HG02870 (cell line): ENCODE data around the gene BID.

Source experiments
- ATAC-seq: cut with Tn5 transposase; IDR thresholded peaks from one replicate; pipeline ENCODE4 v1.9.1; 2021; ENCODE audit warnings: mild to moderate bottlenecking, moderate library complexity; ENCODE audit not compliant: unreplicated experiment

Gene BID

GRCh38 chr22:17784776-17785175, 10.5 kb upstream of the BID start:
- ATAC-seq: no peak

GRCh38 chr22:17783773-17784480, 9.7 kb upstream of the BID start:
- ATAC-seq: no peak

GRCh38 chr22:17783312-17783711, 9.0 kb upstream of the BID start:
- ATAC-seq: no peak

GRCh38 chr22:17782621-17783020, 8.4 kb upstream of the BID start:
- ATAC-seq: no peak

DNA sequence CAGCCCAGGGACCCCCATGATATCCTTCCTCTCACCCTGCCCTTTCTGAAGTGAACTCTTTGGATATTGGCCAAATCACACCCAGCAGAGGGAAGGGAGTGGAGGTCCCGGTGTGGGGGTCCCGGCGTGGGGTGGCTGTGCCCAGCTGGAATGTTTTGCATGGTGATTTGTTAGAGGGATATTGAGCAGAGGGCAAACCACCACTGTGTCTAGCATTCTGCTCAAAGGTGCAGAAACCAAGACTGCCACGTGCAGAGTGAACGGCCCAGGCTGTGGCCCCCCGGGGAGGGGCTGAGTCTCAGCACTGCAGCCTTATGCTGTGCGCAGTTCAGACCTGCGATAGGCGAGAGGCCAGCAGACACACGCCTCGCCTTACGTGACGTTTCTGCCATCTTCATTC, 7.9 kb upstream of the BID start:
- no peak for ATAC-seq

- ATAC-seq: no peak
Observed at GRCh38 chr22:17781319-17782031, 7.2 kb upstream of the BID start.

GRCh38 chr22:17780741-17781318, 6.6 kb upstream of the BID start:
- no peak for ATAC-seq

- ATAC-seq: no peak
Observed at GRCh38 chr22:17780116-17780740, 6.0 kb upstream of the BID start.

GRCh38 chr22:17779286-17780115, 5.2 kb upstream of the BID start:
- peak; percentile 45 for ATAC-seq

DNA sequence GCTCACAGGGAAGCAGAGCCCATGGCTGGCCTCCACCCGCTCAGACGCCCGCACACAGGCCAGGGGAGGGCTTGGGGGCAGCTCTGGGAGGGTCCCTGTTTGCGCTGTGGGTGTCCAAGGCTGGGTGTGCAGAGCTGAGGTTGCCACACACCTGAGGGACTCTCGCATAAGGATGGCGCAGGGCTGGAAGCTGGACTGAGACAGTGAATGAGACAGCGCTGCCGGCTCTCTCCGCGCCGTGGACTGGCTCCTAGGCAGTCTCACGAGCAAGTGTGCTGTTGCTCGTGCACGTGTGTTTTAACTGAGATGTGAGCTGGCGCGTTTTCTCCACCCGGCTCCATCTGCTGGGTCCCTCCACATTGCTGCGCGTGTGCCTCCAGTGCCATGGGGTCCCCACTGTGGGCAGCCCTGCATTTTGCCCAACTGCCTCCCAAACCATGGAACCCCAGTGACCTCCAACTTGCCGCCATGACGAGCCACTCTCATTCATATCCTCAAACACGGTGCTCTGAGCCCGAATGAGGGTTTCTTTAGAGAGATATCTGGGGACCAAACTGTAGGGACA, 4.2 kb upstream of the BID start:
- no peak for ATAC-seq

DNA sequence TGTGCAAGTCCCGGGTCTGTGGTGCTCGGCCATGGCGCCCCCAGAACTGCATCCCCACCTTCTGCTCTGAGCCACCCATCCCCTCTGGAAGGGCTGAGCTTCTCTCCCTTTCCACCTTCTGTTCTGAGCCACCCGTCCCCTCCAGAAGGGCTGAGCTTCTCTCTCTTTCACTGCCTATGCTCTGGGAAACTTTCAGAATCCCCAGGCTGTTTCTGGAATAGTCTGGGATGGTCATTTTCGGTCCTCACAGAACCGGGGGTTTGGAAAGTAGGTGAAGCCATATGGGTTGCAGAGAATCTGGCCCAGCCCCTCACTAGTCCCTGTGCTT, 3.4 kb upstream of the BID start:
- no peak for ATAC-seq

- ATAC-seq: no peak
Observed at GRCh38 chr22:17777005-17777716, 2.9 kb upstream of the BID start.

DNA sequence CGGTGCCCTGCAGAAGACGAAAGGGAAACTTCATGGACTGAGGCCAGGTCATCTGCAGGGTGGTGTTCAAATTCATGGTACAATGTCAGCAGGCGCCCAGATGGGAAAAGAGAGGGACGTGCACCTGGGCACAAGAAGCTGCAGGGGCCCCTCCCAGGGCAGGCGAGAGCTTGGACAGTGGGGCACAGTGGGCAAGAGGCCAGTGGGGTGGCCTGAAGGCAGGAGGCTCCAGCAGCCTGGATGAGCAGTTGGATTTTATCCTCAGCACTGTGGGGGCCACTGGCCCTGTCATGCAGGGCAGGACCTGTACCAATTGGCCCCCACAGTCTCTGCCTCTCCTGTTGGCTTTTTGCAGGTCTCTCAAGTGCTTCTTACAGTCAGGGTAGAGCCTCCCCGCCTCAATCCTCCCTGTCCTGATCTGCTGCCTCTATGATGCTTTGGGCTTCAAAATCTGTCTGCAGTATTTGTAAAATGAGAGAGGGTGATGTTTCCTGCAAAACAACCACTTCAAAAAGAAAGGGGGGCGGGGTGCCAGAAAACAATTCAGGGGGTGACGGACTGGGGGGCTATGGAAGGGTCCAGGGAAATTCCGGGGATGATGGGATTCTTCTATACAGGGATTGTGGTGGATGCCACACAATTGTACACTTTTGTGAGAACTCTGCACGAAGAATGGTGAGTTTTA, 1.7 kb upstream of the BID start:
- ATAC-seq: no peak

GRCh38 chr22:17774926-17775685, 837 bp upstream of the BID start:
- ATAC-seq: no peak

DNA sequence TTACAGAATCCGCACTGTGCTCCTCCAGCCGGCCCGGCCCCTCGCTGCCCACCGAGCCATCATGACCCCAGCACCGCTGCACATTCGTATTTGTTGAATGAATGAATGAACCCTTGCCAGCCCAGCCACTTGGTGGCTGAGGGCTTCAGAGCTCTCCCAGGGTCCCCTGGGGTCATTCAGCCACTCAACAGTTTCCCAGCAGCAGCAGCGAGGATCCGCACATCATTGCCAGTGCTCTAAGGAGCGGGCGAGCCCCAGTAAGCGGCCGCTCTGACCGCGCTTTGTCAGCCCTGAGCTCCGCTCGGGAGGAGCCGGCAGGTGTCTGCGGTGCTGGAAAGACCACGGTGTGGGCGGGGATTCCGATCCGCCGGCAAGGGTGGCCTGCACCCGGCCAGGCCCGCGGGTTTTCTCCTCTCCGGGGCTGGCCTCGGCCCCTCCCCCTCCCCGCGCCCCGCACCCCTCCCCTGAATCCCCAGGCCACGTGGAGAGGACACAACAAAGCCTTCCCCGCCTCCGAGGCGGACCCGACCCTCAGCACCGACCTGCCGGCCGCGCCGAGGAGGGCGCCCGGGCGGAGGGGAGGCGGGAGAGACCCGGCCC, 563 bp downstream of the BID start:
- ATAC-seq: no peak

DNA sequence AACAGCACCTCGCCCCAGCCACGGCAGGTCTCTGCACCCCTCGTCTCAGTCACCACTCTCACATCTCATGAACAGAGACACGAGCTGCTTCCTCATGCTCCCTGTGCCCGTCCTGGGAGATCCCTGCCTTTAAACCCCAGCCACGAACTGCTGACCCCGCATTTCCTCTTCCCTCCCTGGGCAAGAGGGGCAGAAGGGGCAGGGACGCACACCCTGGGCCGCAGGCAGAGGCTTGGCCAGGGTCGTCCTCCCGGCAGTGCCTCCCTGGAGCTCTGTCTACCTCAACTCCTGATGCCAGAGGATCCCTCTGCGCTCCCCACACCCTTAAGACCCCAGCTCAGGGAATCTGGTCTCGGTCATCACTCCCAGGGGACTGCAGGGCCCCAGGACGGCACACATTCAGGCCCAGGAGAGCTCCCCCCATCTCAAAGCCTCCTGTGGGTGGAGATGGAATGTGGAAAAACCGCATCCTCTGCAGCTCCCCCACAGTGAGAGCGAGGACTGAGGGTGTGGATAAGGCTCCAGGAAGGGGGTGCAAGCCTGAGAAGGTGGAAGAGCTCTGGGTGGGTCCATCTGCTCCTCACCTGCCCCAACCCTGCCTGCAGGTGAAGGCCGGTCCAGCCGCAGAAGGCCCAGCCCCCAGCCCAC, 1.2 kb downstream of the BID start:
- ATAC-seq: no peak

GRCh38 chr22:17772249-17772957, 1.9 kb downstream of the BID start:
- no peak for ATAC-seq
